ENCODE measurements around the gene FMNL1. TPM values are rescaled to one million over a fixed set of nuclear protein-coding genes. Genes with fewer than 3 reads are reported as not detected.

FMNL1 gene
- total and polyA plus RNA-seq, 10 of the 15 experiments (the other 5 are each of a cell fraction or from before 2014, with no cell fraction given) = 3.3 to 108 (median 19.5) TPM

GRCh38 chr17:45261577-45262515 is 40.2 kb downstream of the FMNL1 start, which contains the start of gene SPATA32 (continued):
- TF ChIP-seq CREM (IDR thresholded peaks at IDR 0.05; ENCODE audit: low read depth) (peak; percentile 94), STAT1 (conservative IDR thresholded peaks at IDR 0.05) (no peak), MXI1 (IDR thresholded peaks at IDR 0.05; ENCODE audit: low read depth, low read length) (no peak), SIN3A (IDR thresholded peaks at IDR 0.05; ENCODE audit: low read depth, low read length) (peak; percentile 26; the same call in 1 of the 2 replicates), USF1 (IDR thresholded peaks at IDR 0.05; ENCODE audit: borderline replicate concordance, extremely low read length, insufficient read depth, low read depth, low read length) (no peak), CHD1 (IDR thresholded peaks at IDR 0.05; ENCODE audit: low read depth, low read length) (no peak), NRF1 (conservative IDR thresholded peaks at IDR 0.05; ENCODE audit: low read depth, low read length) (peak; percentile 52)
- TF ChIP-seq, protein P1, sequence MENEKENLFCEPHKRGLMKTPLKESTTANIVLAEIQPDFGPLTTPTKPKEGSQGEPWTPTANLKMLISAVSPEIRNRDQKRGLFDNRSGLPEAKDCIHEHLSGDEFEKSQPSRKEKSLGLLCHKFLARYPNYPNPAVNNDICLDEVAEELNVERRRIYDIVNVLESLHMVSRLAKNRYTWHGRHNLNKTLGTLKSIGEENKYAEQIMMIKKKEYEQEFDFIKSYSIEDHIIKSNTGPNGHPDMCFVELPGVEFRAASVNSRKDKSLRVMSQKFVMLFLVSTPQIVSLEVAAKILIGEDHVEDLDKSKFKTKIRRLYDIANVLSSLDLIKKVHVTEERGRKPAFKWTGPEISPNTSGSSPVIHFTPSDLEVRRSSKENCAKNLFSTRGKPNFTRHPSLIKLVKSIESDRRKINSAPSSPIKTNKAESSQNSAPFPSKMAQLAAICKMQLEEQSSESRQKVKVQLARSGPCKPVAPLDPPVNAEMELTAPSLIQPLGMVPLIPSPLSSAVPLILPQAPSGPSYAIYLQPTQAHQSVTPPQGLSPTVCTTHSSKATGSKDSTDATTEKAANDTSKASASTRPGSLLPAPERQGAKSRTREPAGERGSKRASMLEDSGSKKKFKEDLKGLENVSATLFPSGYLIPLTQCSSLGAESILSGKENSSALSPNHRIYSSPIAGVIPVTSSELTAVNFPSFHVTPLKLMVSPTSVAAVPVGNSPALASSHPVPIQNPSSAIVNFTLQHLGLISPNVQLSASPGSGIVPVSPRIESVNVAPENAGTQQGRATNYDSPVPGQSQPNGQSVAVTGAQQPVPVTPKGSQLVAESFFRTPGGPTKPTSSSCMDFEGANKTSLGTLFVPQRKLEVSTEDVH (IDR thresholded peaks at IDR 0.05; ENCODE audit: low read depth, partially characterized antibody) = no peak
- TF ChIP-seq, protein P2, sequence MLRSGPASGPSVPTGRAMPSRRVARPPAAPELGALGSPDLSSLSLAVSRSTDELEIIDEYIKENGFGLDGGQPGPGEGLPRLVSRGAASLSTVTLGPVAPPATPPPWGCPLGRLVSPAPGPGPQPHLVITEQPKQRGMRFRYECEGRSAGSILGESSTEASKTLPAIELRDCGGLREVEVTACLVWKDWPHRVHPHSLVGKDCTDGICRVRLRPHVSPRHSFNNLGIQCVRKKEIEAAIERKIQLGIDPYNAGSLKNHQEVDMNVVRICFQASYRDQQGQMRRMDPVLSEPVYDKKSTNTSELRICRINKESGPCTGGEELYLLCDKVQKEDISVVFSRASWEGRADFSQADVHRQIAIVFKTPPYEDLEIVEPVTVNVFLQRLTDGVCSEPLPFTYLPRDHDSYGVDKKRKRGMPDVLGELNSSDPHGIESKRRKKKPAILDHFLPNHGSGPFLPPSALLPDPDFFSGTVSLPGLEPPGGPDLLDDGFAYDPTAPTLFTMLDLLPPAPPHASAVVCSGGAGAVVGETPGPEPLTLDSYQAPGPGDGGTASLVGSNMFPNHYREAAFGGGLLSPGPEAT (IDR thresholded peaks at IDR 0.05; ENCODE audit: low read depth) = no peak
